Measurements from ENCODE around the gene ATP10A. TPM values are rescaled to one million over a fixed set of nuclear protein-coding genes. Genes with fewer than 3 reads are reported as not detected.
"Not testable (repeated sequence)": the region's sequence is repeated elsewhere in the genome, so short reads cannot be mapped to it uniquely, and the experiment has no call there.

ATP10A gene
- total RNA-seq, 1 donor from 2014 or later = not detected

- no peak for DNase-seq (ENCODE audit: low read depth in 2 of 2)
Observed at GRCh38 chr15:25776071-25776746, 86.9 kb downstream of the ATP10A start.

GRCh38 chr15:25775317-25775912 lies 87.7 kb downstream of the ATP10A start:
- no peak for DNase-seq (ENCODE audit: low read depth in 2 of 2)

GRCh38 chr15:25774871-25775270 lies 88.3 kb downstream of the ATP10A start:
- DNase-seq (ENCODE audit: low read depth in 2 of 2) = no peak

- DNase-seq (ENCODE audit: low read depth in 2 of 2) = no peak
Observed at GRCh38 chr15:25773248-25773647, 89.9 kb downstream of the ATP10A start.

GRCh38 chr15:25772500-25772899 lies 90.6 kb downstream of the ATP10A start:
- no peak for DNase-seq (ENCODE audit: low read depth in 2 of 2)

GRCh38 chr15:25771736-25772135 lies 91.4 kb downstream of the ATP10A start:
- not testable (repeated sequence) for DNase-seq (ENCODE audit: low read depth in 2 of 2)

GRCh38 chr15:25771338-25771706 lies 91.8 kb downstream of the ATP10A start:
- no peak for DNase-seq (ENCODE audit: low read depth in 2 of 2)

- DNase-seq (ENCODE audit: low read depth in 2 of 2) = no peak
Observed at GRCh38 chr15:25770618-25771337, 92.3 kb downstream of the ATP10A start.

- no peak for DNase-seq (ENCODE audit: low read depth in 2 of 2)
Observed at GRCh38 chr15:25770031-25770430, 93.1 kb downstream of the ATP10A start.

- DNase-seq (ENCODE audit: low read depth in 2 of 2) = no peak
Observed at GRCh38 chr15:25768271-25768670, 94.9 kb downstream of the ATP10A start.

GRCh38 chr15:25767356-25768151 lies 95.6 kb downstream of the ATP10A start:
- no peak for DNase-seq (ENCODE audit: low read depth in 2 of 2)

- DNase-seq (ENCODE audit: low read depth in 2 of 2) = no peak
Observed at GRCh38 chr15:25766417-25766816, 96.7 kb downstream of the ATP10A start.

GRCh38 chr15:25764980-25765735 lies 98.0 kb downstream of the ATP10A start:
- DNase-seq (ENCODE audit: low read depth in 2 of 2) = no peak

GRCh38 chr15:25763954-25764353 lies 99.2 kb downstream of the ATP10A start:
- no peak for DNase-seq (ENCODE audit: low read depth in 2 of 2)

- no peak for DNase-seq (ENCODE audit: low read depth in 2 of 2)
Observed at GRCh38 chr15:25763331-25763751, 99.8 kb downstream of the ATP10A start.

GRCh38 chr15:25761971-25762662 lies 101.0 kb downstream of the ATP10A start:
- no peak for DNase-seq (ENCODE audit: low read depth in 2 of 2)

GRCh38 chr15:25759421-25759820 lies 103.7 kb downstream of the ATP10A start:
- no peak for DNase-seq (ENCODE audit: low read depth in 2 of 2)

GRCh38 chr15:25758612-25759011 lies 104.5 kb downstream of the ATP10A start:
- DNase-seq (ENCODE audit: low read depth in 2 of 2) = not testable (repeated sequence)

GRCh38 chr15:25743548-25744275 lies 119.4 kb downstream of the ATP10A start:
- no peak for DNase-seq (ENCODE audit: low read depth in 2 of 2)
